ENCODE results near the gene NFYC. TPM values are rescaled to one million over a fixed set of nuclear protein-coding genes. Genes with fewer than 3 reads are reported as not detected.

The NFYC gene
- total and polyA plus RNA-seq, 2 experiments from 2014 or later = 36.2 to 42.7 TPM

DNA sequence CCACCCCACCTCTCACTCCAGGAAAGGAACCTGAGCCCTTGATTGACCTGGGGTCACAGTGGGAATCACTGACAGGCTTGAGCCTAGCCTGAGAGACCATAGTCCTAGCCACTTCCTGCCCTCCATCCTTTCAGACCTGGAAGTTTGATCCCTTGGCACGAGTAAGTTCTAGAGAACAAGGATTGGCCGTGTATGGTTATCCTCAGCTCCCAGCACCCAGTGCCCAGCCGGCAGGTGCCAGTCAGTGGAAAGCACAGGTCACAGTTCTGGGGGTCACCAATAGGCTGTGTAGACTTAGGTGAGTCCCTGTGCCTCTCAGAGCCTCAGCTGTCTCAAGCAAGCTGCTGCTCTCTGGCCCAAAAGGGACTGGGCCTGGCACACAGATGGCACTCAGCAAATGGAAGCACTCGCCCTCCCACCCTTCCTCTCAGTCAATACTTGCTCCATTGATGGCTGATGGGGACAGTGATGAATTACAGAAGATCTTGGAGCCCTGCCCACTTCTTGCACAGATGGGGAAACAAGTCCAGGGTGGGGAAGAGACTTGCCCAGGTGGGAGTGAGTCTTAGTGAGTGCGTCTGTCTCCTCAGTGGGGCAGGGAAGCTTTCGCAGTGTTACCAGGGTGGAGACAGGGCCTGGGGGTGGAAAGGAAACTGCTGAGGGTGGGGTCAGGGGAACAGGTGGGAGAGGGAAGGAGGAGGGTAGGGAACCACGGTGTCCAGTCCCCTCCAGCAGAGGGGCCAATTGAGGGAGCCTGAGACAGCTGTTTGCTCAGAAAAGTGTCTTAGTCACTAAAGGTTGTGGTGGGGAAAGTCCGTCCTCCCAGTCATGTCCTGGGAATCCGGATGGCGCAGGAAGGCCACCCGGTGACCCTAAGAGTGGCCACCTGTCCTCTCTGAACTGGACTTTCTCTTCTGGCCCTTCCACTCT is 89.4 kb downstream of the NFYC start:
- Mint-ChIP-seq H3K4me3 (no peak overlapping the region; the same call in 2 of the 3 replicates), H3K27ac (no peak overlapping the region), H3K4me1 (peaks cover 40% of the 10 kb centered on the region), H3K36me3 (ENCODE audit: low read depth) (peaks cover 28% of the 10 kb centered on the region), H3K9me3 (peaks cover 23% of the 10 kb centered on the region), H3K27me3 (ENCODE audit: insufficient read depth, low read depth, poor library complexity) (peaks cover 36% of the 10 kb centered on the region)
- Histone ChIP-seq H3K27me3 (ENCODE audit: insufficient read depth) (peaks cover 49% of the 10 kb centered on the region), H3F3A (replicated peaks; ENCODE audit: low read depth) (no peaks in the 10 kb centered on the region), H3K4me3 (no peak overlapping the region), H4K20me1 (replicated peaks; ENCODE audit: insufficient read depth) (no peaks in the 10 kb centered on the region), H3K4me1 (ENCODE audit: insufficient read depth) (peaks cover 7% of the 10 kb centered on the region; the same call in 1 of the 2 replicates), H3K27ac (ENCODE audit: low read depth) (no peak overlapping the region), H3K36me3 (ENCODE audit: insufficient read depth) (0 out of 2 replicates have a peak, but pooled peaks cover 3% of the 10 kb centered on the region), H3K79me2 (replicated peaks; ENCODE audit: insufficient read depth) (no peaks in the 10 kb centered on the region), H2AFZ (no peak overlapping the region), H3K9me2 (ENCODE audit: insufficient read depth) (no peaks in the 10 kb centered on the region), H3K4me2 (no peak overlapping the region)
- DNase-seq (ENCODE audit: low spot score) = no peak
- no peak for ATAC-seq
- no peak for TF ChIP-seq ZNF114 (CRISPR knock-in tag; IDR thresholded peaks at IDR 0.05)
- TF ChIP-seq EZH2 (IDR thresholded peaks at IDR 0.05; ENCODE audit: low read depth, unreplicated experiment) = no peak
- TF ChIP-seq, protein P1, sequence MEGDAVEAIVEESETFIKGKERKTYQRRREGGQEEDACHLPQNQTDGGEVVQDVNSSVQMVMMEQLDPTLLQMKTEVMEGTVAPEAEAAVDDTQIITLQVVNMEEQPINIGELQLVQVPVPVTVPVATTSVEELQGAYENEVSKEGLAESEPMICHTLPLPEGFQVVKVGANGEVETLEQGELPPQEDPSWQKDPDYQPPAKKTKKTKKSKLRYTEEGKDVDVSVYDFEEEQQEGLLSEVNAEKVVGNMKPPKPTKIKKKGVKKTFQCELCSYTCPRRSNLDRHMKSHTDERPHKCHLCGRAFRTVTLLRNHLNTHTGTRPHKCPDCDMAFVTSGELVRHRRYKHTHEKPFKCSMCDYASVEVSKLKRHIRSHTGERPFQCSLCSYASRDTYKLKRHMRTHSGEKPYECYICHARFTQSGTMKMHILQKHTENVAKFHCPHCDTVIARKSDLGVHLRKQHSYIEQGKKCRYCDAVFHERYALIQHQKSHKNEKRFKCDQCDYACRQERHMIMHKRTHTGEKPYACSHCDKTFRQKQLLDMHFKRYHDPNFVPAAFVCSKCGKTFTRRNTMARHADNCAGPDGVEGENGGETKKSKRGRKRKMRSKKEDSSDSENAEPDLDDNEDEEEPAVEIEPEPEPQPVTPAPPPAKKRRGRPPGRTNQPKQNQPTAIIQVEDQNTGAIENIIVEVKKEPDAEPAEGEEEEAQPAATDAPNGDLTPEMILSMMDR (conservative IDR thresholded peaks at IDR 0.05; ENCODE audit: low read depth in 2 of 2) = no peak
- TF ChIP-seq, protein P2, sequence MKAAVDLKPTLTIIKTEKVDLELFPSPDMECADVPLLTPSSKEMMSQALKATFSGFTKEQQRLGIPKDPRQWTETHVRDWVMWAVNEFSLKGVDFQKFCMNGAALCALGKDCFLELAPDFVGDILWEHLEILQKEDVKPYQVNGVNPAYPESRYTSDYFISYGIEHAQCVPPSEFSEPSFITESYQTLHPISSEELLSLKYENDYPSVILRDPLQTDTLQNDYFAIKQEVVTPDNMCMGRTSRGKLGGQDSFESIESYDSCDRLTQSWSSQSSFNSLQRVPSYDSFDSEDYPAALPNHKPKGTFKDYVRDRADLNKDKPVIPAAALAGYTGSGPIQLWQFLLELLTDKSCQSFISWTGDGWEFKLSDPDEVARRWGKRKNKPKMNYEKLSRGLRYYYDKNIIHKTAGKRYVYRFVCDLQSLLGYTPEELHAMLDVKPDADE (IDR thresholded peaks at IDR 0.05) = no peak
- TF ChIP-seq, protein P3, sequence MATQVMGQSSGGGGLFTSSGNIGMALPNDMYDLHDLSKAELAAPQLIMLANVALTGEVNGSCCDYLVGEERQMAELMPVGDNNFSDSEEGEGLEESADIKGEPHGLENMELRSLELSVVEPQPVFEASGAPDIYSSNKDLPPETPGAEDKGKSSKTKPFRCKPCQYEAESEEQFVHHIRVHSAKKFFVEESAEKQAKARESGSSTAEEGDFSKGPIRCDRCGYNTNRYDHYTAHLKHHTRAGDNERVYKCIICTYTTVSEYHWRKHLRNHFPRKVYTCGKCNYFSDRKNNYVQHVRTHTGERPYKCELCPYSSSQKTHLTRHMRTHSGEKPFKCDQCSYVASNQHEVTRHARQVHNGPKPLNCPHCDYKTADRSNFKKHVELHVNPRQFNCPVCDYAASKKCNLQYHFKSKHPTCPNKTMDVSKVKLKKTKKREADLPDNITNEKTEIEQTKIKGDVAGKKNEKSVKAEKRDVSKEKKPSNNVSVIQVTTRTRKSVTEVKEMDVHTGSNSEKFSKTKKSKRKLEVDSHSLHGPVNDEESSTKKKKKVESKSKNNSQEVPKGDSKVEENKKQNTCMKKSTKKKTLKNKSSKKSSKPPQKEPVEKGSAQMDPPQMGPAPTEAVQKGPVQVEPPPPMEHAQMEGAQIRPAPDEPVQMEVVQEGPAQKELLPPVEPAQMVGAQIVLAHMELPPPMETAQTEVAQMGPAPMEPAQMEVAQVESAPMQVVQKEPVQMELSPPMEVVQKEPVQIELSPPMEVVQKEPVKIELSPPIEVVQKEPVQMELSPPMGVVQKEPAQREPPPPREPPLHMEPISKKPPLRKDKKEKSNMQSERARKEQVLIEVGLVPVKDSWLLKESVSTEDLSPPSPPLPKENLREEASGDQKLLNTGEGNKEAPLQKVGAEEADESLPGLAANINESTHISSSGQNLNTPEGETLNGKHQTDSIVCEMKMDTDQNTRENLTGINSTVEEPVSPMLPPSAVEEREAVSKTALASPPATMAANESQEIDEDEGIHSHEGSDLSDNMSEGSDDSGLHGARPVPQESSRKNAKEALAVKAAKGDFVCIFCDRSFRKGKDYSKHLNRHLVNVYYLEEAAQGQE (IDR thresholded peaks at IDR 0.05; ENCODE audit: unreplicated experiment) = no peak
- no peak for TF ChIP-seq EZH2phosphoT487 (IDR thresholded peaks at IDR 0.05; ENCODE audit: unreplicated experiment)

DNA sequence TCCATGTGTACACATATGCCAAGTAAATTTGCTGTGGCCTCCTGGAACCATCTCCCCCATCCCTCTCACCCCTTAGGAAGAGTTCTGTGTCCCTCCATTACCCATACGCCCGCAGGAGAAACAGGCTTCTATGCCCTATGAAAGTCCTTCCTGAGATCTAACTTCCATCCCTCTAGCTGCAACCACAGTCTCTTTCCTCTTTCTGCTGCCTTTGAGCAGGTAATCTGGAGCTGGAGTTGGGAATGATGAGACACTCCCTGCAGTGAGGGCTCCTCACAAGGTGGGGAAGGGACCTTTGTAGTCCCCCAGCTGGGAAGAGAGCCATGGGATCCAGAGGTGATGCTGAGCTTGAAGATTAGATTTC is 90.1 kb downstream of the NFYC start:
- no peak overlapping the region for H3K27ac Mint-ChIP-seq
- H3K27me3 Mint-ChIP-seq (ENCODE audit: insufficient read depth, low read depth, poor library complexity) = peaks cover 37% of the 10 kb centered on the region
- H3K9me2 ChIP-seq (ENCODE audit: insufficient read depth) = no peaks in the 10 kb centered on the region
- H3K36me3 ChIP-seq (ENCODE audit: insufficient read depth) = no peaks in the 10 kb centered on the region
- DNase-seq (ENCODE audit: low spot score) (no peak), ATAC-seq (no peak)
- TF ChIP-seq STAT1 (IDR thresholded peaks at IDR 0.05; ENCODE audit: unreplicated experiment) (no peak), JUNB (IDR thresholded peaks at IDR 0.05; ENCODE audit: unreplicated experiment) (no peak)
- H3K36me3 Mint-ChIP-seq (ENCODE audit: low read depth) = peaks cover 21% of the 10 kb centered on the region
- H3K4me3 Mint-ChIP-seq = peak overlapping the region; percentile 83; the same call in 1 of the 3 replicates
- no peaks in the 10 kb centered on the region for H3K79me2 ChIP-seq (replicated peaks; ENCODE audit: insufficient read depth)
- peaks cover 43% of the 10 kb centered on the region for H3K4me1 Mint-ChIP-seq
- H3K27ac ChIP-seq (ENCODE audit: low read depth) = no peak overlapping the region
- no peak overlapping the region for H3K4me2 ChIP-seq
- H3K4me3 ChIP-seq = no peak overlapping the region
- peaks cover 18% of the 10 kb centered on the region for H3K9me3 Mint-ChIP-seq
- H3K27me3 ChIP-seq (ENCODE audit: insufficient read depth) = peaks cover 53% of the 10 kb centered on the region
- H3F3A ChIP-seq (replicated peaks; ENCODE audit: low read depth) = no peaks in the 10 kb centered on the region
- peaks cover 7% of the 10 kb centered on the region; the same call in 1 of the 2 replicates for H3K4me1 ChIP-seq (ENCODE audit: insufficient read depth)
- no peaks in the 10 kb centered on the region for H4K20me1 ChIP-seq (replicated peaks; ENCODE audit: insufficient read depth)
- no peak overlapping the region for H2AFZ ChIP-seq

All from GM23338 (cell line).